OCI-LY3 (cell line): ENCODE data around the gene MDM4.

ENCODE experiments used
- CTCF ChIP-seq: fragments of 200-600, 300-600 bp; sonication (generic); IDR thresholded peaks from 2 replicates; pipeline ENCODE4 v1.5.1; 2014; ENCODE audit warnings: antibody characterized with exemption, low read length, low read depth
- EZH2phosphoT487 ChIP-seq: fragments of 200-600 bp; shearing (Covaris generic); IDR thresholded peaks from 2 replicates; pipeline ENCODE4 v1.6.1; 2018; ENCODE audit warnings: antibody characterized with exemption, mixed run types, low read depth

- TF ChIP-seq CTCF: no peak
- no peak for TF ChIP-seq EZH2phosphoT487
Observed at GRCh38 chr1:204576422-204576821, 60.2 kb downstream of the MDM4 start.
